HG03280 (cell line): ENCODE measurements around the gene CREB5.

Experiments used
- ATAC-seq: cut with Tn5 transposase; IDR thresholded peaks from one replicate; pipeline ENCODE4 v1.9.1; 2021; ENCODE audit warnings: mild to moderate bottlenecking, moderate library complexity; ENCODE audit not compliant: unreplicated experiment

Gene CREB5

GRCh38 chr7:28406192-28406591 is 6.1 kb upstream of the CREB5 start:
- no peak for ATAC-seq

GRCh38 chr7:28407651-28408050 is 4.7 kb upstream of the CREB5 start:
- no peak for ATAC-seq

- ATAC-seq = no peak
Measured at GRCh38 chr7:28408105-28408959, 4.0 kb upstream of the CREB5 start.

GRCh38 chr7:28408960-28409715 is 3.2 kb upstream of the CREB5 start:
- ATAC-seq = no peak

GRCh38 chr7:28409716-28410627 is 2.3 kb upstream of the CREB5 start:
- no peak for ATAC-seq

GRCh38 chr7:28410628-28411531 is 1.4 kb upstream of the CREB5 start:
- no peak for ATAC-seq

GRCh38 chr7:28413011-28413410 is 693 bp downstream of the CREB5 start:
- no peak for ATAC-seq

GRCh38 chr7:28414453-28414852 is 2.1 kb downstream of the CREB5 start:
- ATAC-seq = no peak

GRCh38 chr7:28417321-28417940 is 5.1 kb downstream of the CREB5 start:
- no peak for ATAC-seq

- ATAC-seq = no peak
Measured at GRCh38 chr7:28418311-28418710, 6.0 kb downstream of the CREB5 start.

- no peak for ATAC-seq
Measured at GRCh38 chr7:28418966-28419365, 6.6 kb downstream of the CREB5 start.

GRCh38 chr7:28419716-28420115 is 7.4 kb downstream of the CREB5 start:
- no peak for ATAC-seq

- no peak for ATAC-seq
Measured at GRCh38 chr7:28423112-28423511, 10.8 kb downstream of the CREB5 start.

GRCh38 chr7:28423918-28424514 is 11.7 kb downstream of the CREB5 start:
- ATAC-seq = no peak

GRCh38 chr7:28425496-28425895 is 13.2 kb downstream of the CREB5 start:
- ATAC-seq = no peak

GRCh38 chr7:28427236-28427635 is 14.9 kb downstream of the CREB5 start:
- ATAC-seq = no peak

- ATAC-seq = no peak
Measured at GRCh38 chr7:28430616-28431015, 18.3 kb downstream of the CREB5 start.

GRCh38 chr7:28432105-28432504 is 19.8 kb downstream of the CREB5 start:
- ATAC-seq = no peak

GRCh38 chr7:28433039-28433438 is 20.7 kb downstream of the CREB5 start:
- ATAC-seq = no peak
